WERI-Rb-1 (cell line): ENCODE results near the gene PIEZO1.
"Not testable (repeated sequence)": the region's sequence is repeated elsewhere in the genome, so short reads cannot be mapped to it uniquely, and the experiment has no call there.

Source experiments
- DNase-seq: peaks from one replicate; pipeline ENCODE4 v3.0.0-alpha.2; 2020
- H3K27ac ChIP-seq: fragments of 250-450 bp; sonication (Bioruptor Pico); 2 replicates; pipeline ENCODE4 v1.5.1; 2020; ENCODE audit warnings: mild to moderate bottlenecking, moderate library complexity
- H3K27me3 ChIP-seq: fragments of 250-450 bp; sonication (Bioruptor Pico); 2 replicates; pipeline ENCODE4 v1.5.1; 2021; ENCODE audit warnings: mild to moderate bottlenecking, low read depth, moderate library complexity; ENCODE audit not compliant: insufficient read depth, severe bottlenecking
- H3K36me3 ChIP-seq: fragments of 250-450 bp; sonication (Bioruptor Pico); 2 replicates; pipeline ENCODE4 v1.5.1; 2020; ENCODE audit warnings: mild to moderate bottlenecking, moderate library complexity
- H3K4me3 ChIP-seq: 2 replicates; pipeline ENCODE4 v1.5.1; 2011; ENCODE audit warnings: low read depth, mild to moderate bottlenecking, control low read depth, low read length
- H3K9me3 ChIP-seq: fragments of 250-450 bp; sonication (Bioruptor Pico); 2 replicates; pipeline ENCODE4 v1.5.1; 2021; ENCODE audit warnings: mild to moderate bottlenecking, moderate library complexity; ENCODE audit not compliant: severe bottlenecking
- TF ChIP-seq, protein P1 (sequence below): IDR thresholded peaks from 2 replicates; pipeline ENCODE4 v1.5.1; 2011; ENCODE audit warnings: low read depth, mild to moderate bottlenecking, control low read depth, inconsistent platforms, low read length

The PIEZO1 gene

GRCh38 chr16:88790312-88791211, 5.5 kb upstream of the PIEZO1 start:
- Histone ChIP-seq H3K9me3 (no peaks in the 10 kb centered on the region), H3K27ac (no peak overlapping the region), H3K36me3 (no peaks in the 10 kb centered on the region), H3K27me3 (no peaks in the 10 kb centered on the region), H3K4me3 (no peak overlapping the region)
- TF ChIP-seq, protein P1, sequence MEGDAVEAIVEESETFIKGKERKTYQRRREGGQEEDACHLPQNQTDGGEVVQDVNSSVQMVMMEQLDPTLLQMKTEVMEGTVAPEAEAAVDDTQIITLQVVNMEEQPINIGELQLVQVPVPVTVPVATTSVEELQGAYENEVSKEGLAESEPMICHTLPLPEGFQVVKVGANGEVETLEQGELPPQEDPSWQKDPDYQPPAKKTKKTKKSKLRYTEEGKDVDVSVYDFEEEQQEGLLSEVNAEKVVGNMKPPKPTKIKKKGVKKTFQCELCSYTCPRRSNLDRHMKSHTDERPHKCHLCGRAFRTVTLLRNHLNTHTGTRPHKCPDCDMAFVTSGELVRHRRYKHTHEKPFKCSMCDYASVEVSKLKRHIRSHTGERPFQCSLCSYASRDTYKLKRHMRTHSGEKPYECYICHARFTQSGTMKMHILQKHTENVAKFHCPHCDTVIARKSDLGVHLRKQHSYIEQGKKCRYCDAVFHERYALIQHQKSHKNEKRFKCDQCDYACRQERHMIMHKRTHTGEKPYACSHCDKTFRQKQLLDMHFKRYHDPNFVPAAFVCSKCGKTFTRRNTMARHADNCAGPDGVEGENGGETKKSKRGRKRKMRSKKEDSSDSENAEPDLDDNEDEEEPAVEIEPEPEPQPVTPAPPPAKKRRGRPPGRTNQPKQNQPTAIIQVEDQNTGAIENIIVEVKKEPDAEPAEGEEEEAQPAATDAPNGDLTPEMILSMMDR, result no peak
- no peak for DNase-seq

DNA sequence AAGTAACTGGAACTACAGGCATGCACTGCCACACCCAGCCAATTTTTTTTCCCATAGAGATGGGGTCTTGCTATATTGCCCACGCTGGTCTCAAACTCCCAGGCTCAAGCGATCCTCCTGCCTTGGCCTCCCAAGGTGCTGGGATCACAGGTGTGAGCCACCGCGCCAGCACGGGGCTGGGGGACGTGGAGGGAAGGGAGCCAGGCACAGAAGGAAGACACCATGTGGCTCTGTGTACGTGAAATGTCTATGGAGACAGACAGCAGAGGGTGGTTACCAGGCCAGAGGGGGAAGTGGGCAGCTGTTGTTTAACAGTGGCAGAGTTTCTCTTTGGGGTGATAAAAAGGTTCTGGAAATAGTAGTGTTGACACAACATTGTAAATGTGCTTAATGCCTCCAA, 4.6 kb upstream of the PIEZO1 start:
- TF ChIP-seq, protein P1, result no peak
- Histone ChIP-seq H3K27me3 (no peaks in the 10 kb centered on the region), H3K9me3 (no peaks in the 10 kb centered on the region), H3K36me3 (no peaks in the 10 kb centered on the region), H3K27ac (no peak overlapping the region), H3K4me3 (no peak overlapping the region)
- no peak for DNase-seq

DNA sequence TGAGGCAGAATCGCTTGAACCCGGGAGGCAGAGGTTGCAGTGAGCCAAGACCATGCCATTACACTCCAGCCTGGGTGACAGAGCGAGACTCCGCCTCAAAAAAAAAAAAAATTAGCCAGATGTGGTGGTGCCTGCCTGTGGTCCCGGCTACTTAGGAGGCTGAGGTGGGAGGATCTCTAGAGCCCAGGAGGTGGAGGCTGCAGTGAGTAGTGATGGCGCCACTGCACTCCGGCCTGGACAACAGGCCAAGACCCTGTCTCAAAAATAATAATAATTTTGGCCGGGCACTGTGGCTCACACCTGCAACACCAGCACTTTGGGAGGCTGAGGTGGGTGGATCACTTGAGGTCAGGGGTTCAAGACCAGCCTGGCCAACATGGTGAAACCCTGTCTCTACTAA, 3.7 kb upstream of the PIEZO1 start:
- not testable (repeated sequence) for H3K27ac ChIP-seq, H3K9me3 ChIP-seq, H3K36me3 ChIP-seq, H3K27me3 ChIP-seq, DNase-seq, H3K4me3 ChIP-seq

DNA sequence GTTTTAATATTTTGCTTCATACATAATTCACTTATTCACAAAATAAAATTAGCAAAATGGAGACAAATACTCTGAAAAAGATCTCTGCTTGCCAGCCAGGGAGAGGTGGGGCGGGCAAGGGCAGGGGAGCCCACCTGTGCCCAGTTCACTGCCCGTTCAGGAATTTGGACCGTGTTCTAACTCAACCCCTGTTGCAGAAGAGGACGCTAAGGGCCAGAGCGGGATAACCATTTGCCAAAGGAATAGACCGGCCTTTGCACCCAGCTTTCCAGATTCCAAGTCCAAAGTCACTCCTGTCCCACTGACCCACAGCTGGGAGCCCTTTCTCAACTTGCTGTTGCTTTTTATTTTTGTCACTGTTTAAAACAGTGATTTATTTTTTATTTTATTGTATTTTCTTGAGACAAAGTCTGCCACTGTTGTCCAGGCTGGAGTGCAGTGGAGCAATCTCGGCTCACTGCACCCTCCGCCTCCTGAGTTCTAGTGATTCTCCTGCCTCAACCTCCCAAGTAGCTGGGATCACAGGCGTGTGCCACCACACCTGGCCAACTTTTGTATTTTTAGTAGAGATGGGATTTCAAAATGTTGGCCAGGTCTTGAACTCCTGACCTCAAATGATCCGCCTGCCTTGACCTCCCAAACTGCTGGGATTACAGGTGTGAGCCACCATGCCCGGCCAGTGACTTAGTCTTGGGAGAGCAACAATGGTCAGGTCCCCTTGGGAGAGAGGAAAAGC, 2.7 kb upstream of the PIEZO1 start:
- no peak overlapping the region for H3K27ac ChIP-seq
- TF ChIP-seq, protein P1, result no peak
- no peak for DNase-seq
- H3K27me3 ChIP-seq, result no peaks in the 10 kb centered on the region
- no peak overlapping the region for H3K4me3 ChIP-seq
- H3K36me3 ChIP-seq, result no peaks in the 10 kb centered on the region
- no peaks in the 10 kb centered on the region for H3K9me3 ChIP-seq

GRCh38 chr16:88784856-88785105, 239 bp downstream of the PIEZO1 start:
- no peak for DNase-seq
- H3K36me3 ChIP-seq, result no peaks in the 10 kb centered on the region
- TF ChIP-seq, protein P1, result no peak
- no peaks in the 10 kb centered on the region for H3K27me3 ChIP-seq
- peak overlapping the region; percentile 36; the same call in 1 of the 2 replicates for H3K4me3 ChIP-seq
- H3K9me3 ChIP-seq, result no peaks in the 10 kb centered on the region
- H3K27ac ChIP-seq, result no peak overlapping the region

DNA sequence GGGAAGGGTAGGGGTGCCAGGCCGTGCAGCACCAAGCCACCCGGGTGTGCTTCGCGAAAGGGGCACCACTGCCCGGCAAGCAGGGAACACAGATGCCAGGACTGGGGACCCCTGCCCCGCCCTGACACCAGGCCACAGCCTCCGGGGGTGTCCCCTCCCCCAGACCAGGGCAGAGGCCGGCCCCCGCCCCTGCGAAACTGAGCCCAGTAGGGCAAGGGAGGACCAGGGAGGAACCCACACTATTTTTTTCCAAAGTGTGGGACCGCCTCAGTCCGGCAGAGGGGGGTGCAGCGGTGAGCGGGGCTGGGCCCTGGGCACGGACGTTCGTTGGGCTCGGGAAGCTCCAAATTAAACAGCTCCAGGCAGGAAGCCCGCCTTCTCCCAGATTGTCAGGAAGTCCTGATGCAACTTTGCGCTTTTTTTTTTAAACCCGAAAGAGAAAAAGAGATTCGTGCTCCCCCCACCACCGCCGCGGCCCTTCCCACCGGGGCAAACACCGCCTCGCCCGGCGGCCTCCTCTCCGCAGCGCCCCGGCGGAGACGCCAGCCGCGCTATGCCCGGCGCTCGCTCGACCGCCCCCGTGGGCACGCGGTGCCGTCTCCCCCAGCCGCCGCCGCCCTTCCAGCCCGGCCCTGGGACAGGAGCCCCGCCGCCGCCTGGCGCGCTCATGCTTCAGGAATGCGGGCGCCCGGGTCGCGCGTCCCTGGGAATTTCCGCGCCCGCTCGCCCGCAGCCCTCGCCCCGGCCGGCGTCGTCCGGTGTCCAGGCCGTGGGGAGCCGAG, 755 bp downstream of the PIEZO1 start:
- Histone ChIP-seq H3K36me3 (no peaks in the 10 kb centered on the region), H3K27ac (no peak overlapping the region), H3K4me3 (peak overlapping the region; percentile 36), H3K27me3 (no peaks in the 10 kb centered on the region), H3K9me3 (no peaks in the 10 kb centered on the region)
- TF ChIP-seq, protein P1, result peak; percentile 31; the same call in 1 of the 2 replicates
- peak; percentile 39 for DNase-seq
